ENCODE data around the gene CRYL1.

CRYL1 gene

GRCh38 chr13:20513466-20513995 lies 12.1 kb downstream of the CRYL1 start:
- DNase-seq (ENCODE audit: insufficient read length, low spot score): no peak
- TF ChIP-seq POLR2A (IDR thresholded peaks at IDR 0.05; ENCODE audit: low read depth, low read length): no peak
- FAIRE-seq: no peak

- DNase-seq (ENCODE audit: insufficient read length, low spot score): no peak
- FAIRE-seq: no peak
- TF ChIP-seq POLR2A (IDR thresholded peaks at IDR 0.05; ENCODE audit: low read depth, low read length): no peak
These were observed 13.5 kb downstream of the CRYL1 start for GRCh38 chr13:20512042-20512683.

- FAIRE-seq (no peak), DNase-seq (ENCODE audit: insufficient read length, low spot score) (no peak)
- TF ChIP-seq POLR2A (IDR thresholded peaks at IDR 0.05; ENCODE audit: low read depth, low read length): no peak
These were observed 19.0 kb downstream of the CRYL1 start for GRCh38 chr13:20506696-20507095.

GRCh38 chr13:20505405-20506366 lies 20.0 kb downstream of the CRYL1 start:
- DNase-seq (ENCODE audit: insufficient read length, low spot score): no peak
- FAIRE-seq: no peak
- TF ChIP-seq POLR2A (IDR thresholded peaks at IDR 0.05; ENCODE audit: low read depth, low read length): no peak

GRCh38 chr13:20503088-20504083 lies 22.3 kb downstream of the CRYL1 start:
- FAIRE-seq (no peak), DNase-seq (ENCODE audit: insufficient read length, low spot score) (no peak)
- TF ChIP-seq POLR2A (IDR thresholded peaks at IDR 0.05; ENCODE audit: low read depth, low read length): no peak

- no peak for TF ChIP-seq POLR2A (IDR thresholded peaks at IDR 0.05; ENCODE audit: low read depth, low read length)
- no peak for DNase-seq (ENCODE audit: insufficient read length, low spot score)
- FAIRE-seq: no peak
These were observed 24.1 kb downstream of the CRYL1 start for GRCh38 chr13:20501592-20501991.

GRCh38 chr13:20501120-20501519 lies 24.5 kb downstream of the CRYL1 start:
- DNase-seq (ENCODE audit: insufficient read length, low spot score) (no peak), FAIRE-seq (no peak)
- no peak for TF ChIP-seq POLR2A (IDR thresholded peaks at IDR 0.05; ENCODE audit: low read depth, low read length)

GRCh38 chr13:20499986-20500385 lies 25.7 kb downstream of the CRYL1 start:
- no peak for DNase-seq (ENCODE audit: insufficient read length, low spot score)
- FAIRE-seq: no peak
- TF ChIP-seq POLR2A (IDR thresholded peaks at IDR 0.05; ENCODE audit: low read depth, low read length): no peak

- no peak for TF ChIP-seq POLR2A (IDR thresholded peaks at IDR 0.05; ENCODE audit: low read depth, low read length)
- FAIRE-seq (no peak), DNase-seq (ENCODE audit: insufficient read length, low spot score) (no peak)
These were observed 27.0 kb downstream of the CRYL1 start for GRCh38 chr13:20498659-20499058.

GRCh38 chr13:20498129-20498528 lies 27.5 kb downstream of the CRYL1 start:
- no peak for TF ChIP-seq POLR2A (IDR thresholded peaks at IDR 0.05; ENCODE audit: low read depth, low read length)
- no peak for FAIRE-seq

GRCh38 chr13:20497006-20497775 lies 28.5 kb downstream of the CRYL1 start:
- TF ChIP-seq POLR2A (IDR thresholded peaks at IDR 0.05; ENCODE audit: low read depth, low read length): no peak
- DNase-seq (ENCODE audit: insufficient read length, low spot score) (no peak), FAIRE-seq (no peak)

More at GRCh38 chr13:20498129-20498528, 27.5 kb downstream of the CRYL1 start:
- no peak for DNase-seq (ENCODE audit: insufficient read length, low spot score)

- DNase-seq (ENCODE audit: insufficient read length, low spot score) (peak; percentile 15), FAIRE-seq (no peak)
- TF ChIP-seq POLR2A (IDR thresholded peaks at IDR 0.05; ENCODE audit: low read depth, low read length): no peak
These were observed 30.3 kb downstream of the CRYL1 start for GRCh38 chr13:20495087-20496023.

All from H54 (cell line).